GOT3 (cell line): ENCODE measurements around the gene SLC44A3.

ENCODE experiments used
- DNase-seq: peaks from one replicate; lab custom pipeline; 2025; ENCODE audit warnings: mixed read lengths; lab: John Stamatoyannopoulos, UW

The SLC44A3 gene

DNA sequence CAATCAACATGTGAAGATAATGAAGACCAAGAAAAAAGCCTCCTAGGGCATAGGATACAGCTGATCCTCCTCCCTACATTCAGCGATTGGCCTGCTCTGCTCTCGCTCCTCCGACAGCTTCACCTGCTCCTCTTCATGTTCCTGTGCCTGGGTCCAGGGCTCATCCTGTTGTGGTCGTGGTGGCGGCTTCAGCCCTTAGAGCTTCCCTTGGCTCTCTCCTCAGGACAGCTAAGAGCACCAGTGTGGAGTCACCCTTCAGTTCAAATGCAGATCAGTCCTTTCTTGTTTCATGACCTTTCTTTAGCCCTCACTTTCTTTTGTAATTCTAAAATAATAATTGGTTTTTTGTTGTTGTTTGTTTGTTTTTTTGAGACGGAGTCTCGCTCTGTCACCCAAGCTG is 88.0 kb downstream of the SLC44A3 start:
- DNase-seq, result no peak

DNA sequence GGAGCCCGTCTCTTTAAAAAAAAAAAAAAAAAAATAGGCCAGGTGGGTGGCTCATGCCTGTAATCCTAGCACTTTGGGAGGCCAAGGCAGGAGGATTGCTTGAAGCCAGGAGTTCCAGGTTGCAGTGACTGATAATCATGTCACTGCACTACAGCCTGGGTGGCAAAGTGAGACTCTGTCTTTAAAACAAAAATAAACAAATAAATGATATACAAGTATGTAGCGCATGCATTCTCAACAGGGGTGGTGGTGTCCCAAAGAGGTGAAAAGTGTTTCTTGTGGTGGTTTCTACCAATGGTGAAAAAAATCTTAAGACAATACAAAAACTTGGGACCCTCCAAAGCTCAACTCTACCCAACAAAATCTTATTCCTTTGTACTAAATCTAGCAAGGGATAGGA is 88.8 kb downstream of the SLC44A3 start:
- no peak for DNase-seq

DNA sequence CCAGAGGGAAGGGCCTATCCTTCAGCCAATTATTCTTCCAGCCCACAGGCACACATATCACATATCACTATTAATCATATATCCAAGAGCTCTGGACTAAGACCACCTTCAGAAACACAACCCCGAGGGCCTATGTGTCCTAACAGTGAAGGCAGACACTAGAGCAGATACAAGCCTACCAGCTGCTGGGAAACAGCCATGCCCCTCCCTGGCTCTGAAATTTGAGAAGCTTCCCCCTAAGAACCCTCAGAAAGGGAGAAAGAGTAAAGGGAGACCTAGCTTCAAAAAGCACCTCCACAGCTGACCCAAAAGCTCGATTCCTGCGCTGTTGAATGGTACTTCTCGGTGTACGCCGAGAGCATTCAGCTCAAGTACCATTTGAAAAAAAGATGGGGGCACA is 89.3 kb downstream of the SLC44A3 start:
- DNase-seq, result no peak

DNA sequence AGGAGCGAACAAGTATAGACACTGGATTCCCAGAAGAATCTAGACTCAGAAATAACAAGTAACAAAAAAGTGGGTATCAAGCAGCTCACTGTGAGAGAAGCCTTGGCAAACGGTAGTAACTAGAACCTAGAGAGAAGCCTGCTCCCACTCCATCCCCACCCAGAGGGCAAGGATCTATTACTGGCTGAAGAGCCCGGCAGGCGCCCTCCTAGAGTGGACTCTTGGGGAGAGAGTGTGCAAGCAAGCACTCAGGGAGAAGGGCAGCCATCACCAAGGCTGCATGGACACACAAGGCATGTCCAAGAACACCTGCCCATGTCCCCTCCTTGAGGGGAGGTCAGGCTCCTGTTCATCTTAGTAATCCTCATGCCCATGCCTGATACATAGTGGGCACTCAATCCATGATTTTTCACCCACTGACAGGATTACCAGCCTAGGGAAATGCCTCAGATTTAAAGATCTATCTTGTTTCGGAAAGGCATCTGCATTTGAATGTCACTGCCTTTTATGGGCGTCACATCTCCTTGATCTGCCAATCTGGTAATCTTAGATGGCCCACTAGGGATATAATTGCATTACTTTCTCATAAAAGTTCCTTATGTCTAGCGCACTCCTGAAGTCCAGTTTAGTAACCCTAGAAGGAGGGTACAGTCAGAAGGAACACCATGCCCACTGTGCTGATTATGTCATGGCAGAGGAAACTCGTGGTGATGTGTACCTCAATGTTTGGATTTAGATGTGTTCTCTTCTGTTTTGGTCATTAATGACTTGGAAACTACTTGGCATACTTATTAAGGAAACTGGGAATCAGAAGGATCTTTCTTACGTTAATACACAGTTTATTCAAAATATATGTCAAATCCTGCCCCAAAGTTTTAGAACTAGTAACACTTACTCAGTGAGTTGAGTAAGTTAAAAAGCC is 92.4 kb downstream of the SLC44A3 start:
- no peak for DNase-seq

DNA sequence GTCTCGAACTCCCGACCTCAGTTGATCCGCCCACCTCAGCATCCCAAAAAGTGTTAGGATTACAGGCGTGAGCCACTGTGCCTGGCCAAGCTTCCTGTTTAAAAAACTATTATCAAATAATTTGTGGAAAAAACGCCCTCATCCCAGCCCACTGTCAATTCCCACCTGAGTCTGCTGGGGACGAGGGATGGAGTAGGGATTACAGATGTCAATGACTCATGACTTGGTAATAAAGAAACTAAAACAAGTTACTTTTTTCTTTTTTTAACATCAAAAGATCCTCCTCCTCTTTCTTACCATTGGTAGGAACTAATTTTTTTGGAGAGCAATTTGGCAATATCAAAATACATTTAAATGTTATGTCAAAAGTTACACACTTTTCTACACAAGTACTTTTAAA is 97.1 kb downstream of the SLC44A3 start:
- no peak for DNase-seq

DNA sequence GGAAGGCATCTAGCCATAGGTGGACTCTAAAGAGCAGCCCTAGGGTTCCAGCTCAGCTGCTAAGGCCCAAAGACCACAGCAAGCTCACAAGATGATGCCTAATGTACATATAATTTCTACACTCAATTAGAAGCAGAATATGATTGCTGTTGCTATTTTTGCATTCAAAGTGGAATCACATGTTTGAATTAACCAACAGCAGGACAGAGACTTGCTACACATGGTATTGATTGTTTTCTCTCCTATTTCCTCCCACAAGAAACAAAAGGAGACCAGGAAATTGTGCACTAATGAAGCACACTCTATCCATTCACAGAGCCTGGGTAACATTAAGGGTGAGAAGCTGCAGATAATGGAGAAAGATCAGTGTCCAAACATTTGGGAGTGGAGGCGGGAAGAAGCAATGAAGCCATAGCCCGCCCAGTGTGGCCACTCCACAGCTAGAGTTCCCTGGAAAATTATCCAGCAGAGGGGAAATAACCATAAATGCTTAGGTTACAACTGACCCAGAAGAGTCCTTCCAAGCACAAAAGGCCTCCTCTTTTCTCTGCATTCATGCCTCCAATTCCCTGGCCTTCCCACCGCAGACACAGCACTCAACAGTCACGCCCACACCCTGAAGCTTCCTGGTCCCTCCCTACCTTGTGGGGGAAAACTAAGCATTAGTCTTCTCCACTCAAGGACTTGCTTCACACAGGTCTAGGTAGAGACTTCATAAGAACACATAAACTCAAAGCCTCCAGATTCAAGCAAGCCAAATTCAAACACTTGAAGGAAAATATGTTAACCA is 99.3 kb downstream of the SLC44A3 start:
- DNase-seq, result no peak

DNA sequence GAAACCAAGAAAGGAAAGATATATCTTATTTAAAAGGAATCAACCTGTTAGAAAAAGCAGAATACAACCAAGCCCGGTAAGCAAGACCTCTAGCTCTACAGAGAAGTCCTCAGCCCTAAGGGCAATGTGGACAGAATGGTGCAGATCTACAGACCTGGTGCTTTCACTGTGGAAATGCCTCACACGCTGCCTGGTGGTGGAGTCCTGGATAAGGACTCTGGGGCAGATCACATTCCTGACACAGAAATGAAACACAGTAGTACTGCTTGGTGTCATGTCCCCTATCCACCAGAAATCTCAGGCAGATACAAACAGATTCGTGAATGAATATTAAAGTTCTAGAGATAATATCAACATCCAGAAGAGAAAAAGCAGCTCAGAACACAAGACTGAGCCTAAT is 99.9 kb downstream of the SLC44A3 start:
- no peak for DNase-seq

DNA sequence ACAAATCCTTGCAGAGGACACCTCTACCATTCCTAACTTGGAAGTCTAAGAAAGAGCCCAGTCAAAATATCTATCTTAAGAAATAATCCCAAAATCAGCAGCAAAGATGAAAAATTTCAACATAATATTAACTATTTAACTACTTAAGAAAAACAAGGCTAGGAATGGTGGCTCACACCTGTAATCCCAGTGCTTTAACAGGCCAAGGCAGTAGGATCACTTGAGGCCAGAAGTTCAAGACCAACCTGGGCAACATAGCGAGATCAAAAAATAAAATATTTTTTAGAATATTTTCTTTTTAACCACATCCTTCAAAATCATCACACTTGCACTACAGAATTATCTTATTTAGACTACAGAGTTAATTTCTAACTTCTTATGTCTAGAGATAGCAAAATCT is 101.8 kb downstream of the SLC44A3 start:
- no peak for DNase-seq

DNA sequence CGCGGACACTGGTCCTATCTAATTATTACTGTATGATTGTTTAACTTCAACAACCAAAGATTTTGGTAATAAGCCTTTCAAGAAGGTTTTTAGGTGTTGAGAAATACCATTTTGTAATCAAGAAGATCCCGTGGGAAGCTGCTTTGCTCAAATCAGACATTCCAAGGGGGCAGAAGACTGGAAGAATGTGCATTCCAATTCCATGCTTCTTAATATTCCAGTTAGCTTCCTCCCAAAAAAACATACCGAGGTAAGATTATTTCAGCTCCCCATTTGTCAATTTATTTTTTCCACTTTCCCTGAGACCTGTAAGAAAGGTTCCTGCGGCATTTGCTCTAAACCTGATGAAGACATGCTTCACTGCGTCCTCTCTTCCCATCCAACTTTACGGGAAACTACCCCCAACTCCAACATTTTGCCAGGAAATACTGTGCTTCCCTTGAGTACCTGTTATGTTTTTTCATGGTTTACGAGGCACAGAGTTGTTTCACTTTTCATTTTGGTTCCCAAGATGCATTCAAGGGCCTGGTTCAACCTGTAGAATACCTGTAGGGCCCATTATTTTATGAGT is 102.7 kb downstream of the SLC44A3 start:
- no peak for DNase-seq

DNA sequence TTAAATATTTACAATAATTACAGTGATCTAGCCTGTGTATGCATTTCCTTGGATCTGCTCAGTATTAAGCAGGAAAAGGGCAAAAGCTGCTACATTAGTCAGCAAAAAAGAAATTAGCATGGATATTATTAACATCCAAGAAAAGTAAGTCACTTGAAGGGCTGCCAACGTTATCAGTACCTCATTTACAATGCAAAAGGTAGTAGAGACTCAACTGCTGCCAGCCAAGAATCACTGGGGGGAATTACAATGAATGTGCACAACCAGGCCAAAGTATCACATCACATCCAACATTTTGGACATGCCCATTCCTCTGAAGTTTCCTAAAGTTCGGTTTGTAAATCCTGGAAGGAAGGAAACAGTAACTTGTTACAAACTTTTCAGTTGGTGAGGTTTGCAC is 104.8 kb downstream of the SLC44A3 start:
- DNase-seq, result no peak

DNA sequence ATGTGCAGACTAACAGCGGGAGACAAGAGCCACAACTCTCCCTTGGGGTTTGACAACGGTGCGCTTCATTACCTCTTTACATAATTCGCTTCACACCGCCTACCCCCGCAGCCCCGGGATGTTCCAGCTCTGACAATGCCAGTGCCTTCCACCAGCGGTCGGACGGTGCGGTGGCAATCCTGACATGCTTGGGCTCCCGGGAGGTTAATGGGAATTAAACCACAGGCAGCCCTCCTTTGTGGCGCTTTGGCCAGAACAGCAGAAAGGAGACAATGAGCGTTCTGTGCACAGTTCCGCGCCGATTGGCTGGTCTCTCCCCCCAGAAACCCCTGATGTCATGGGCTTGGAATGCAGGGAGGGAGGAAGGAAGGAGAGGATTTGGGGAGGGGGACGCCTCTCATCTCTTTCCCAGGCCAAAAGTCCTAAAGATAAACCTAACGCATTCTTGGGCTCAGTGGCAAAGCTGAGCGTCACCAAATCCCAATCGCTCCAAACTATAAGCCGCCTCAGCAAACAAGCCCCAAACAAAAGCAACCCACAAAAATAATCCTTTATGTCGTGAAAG is 105.5 kb downstream of the SLC44A3 start:
- no peak for DNase-seq

DNA sequence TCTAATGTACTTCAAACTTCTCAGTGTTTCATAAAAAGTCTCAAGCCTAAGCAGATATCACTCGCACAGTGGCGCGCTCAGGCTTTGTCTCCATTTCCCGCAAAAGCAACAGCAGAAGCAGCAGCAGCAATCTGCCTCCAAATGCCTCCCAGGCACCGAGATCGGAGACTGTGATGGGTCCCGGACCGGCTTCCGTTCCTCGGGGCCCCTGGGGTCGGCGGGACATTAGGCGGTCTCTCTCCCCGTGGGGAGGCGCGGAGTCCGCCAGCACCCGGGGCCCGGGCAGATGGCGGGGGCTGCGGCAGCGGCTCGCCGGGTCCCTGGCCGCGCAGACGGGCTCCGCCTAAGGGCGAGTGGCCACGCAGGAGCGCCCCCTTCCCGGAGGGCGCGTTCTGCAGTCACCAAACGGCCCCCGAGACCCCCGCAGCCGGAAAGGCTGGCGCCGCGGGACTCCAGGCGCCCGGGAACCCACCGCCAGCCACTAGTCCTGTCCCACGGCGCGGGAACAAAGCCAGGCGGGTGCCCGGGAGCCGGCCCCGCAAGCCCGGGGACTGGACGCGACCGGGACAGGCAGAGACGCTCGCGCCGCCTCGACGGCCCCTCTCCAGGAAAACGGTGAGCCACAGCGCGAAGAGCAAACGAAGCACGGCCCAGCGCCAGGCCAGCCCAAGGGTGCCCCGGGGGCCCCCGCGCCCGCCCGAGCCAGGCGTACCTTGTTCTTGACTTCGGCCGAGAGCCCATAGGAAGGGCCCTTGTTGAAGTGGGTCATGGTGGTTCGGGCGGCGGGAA is 106.2 kb downstream of the SLC44A3 start:
- DNase-seq, result peak; percentile 4

DNA sequence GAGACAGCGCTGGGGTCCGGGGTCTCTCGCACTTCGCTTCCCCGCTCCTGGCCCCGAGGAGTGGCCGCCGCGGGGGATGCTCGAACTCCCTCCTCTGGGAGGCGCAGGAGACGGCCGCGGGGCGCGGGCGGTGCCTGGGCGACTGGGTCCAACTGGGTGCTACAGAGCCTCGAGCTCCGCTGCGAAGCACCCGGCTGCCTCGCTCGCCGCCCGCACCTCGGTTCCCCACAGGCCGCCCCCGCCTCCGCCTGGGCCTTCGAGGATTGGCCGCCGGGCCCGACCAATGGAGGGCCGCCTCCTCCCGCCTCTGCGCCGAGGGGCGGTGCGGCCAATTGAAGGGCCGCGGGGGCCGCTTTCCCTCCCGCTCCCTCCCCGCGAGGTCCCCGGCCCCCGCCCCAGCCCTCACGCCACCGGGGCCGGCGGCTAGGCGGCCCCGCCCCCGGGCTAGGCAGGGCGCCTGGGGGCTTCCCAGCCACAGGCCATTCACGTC is 106.8 kb downstream of the SLC44A3 start, which contains the start of gene CNN3:
Gene CNN3 (minus strand): TSS at position 196 of the 490 bp plus-strand sequence. CDS start 216 bp downstream, outside the sequence.
- DNase-seq, result peak; percentile 26

DNA sequence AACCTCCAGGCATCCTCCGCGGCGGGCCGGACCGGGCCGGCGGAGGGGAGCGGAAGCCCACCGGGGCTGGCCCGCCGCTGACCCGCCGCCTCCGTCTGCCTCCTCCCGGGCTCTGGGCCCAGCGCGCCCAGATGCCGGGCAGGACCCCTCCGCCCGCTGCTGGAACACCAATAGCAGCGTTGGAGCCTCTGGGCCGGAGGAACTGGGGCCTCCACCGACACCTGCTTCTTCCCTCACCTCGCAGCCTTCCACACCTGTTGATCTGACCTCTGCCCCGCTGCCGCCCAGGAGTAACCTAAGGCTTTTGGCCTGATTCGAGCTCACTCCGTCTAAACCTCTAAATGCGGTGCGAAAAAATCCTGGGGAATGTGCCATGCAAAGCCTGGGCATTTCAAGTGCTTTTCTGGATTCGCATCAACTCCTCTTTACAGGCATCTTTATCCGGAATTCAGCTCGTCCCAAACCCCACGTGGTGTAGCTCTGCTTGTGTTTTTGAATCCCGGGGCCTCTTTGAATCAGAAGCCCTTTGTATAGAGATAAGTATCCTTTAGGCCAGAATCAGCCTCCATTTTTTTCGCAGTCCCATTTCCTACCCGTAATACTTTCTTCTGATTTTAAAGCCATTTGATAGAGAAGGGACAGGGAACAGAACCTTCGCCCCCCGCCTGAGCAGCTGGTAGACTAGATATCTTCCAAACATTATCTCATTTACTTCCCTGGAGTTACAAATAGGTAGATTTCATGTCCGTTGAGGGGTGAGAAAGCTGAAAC is 107.4 kb downstream of the SLC44A3 start:
- no peak for DNase-seq

DNA sequence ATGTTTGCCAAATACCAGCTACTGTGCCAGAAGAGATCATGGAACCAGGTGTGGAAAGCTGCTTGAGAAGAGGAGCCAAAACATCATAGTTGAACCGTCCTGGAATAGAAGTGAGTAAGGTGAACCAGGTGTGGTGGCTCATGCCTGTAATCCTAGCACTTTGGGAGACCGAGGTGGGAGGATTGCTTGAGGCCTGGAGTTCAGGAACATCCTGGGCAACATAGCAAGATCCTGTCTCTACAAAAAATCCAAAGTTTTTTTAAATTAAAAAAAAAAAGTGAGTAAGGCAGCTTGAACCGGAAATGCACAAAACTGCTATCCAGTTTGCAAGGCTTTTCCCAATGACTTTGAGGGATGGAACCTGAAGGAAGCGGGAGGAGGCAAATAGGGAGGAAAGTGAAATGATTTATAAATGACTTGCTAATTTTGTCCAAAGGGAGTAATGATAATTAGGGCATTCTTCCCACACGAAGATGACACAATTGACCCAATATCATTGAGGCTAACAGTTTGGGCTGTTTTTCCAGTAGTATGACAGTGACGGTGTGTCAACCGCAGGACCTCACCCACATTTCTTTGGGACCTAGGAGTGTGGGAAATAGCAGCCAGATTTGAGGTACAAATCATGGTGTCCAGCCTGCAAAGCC is 108.3 kb downstream of the SLC44A3 start:
- no peak for DNase-seq

DNA sequence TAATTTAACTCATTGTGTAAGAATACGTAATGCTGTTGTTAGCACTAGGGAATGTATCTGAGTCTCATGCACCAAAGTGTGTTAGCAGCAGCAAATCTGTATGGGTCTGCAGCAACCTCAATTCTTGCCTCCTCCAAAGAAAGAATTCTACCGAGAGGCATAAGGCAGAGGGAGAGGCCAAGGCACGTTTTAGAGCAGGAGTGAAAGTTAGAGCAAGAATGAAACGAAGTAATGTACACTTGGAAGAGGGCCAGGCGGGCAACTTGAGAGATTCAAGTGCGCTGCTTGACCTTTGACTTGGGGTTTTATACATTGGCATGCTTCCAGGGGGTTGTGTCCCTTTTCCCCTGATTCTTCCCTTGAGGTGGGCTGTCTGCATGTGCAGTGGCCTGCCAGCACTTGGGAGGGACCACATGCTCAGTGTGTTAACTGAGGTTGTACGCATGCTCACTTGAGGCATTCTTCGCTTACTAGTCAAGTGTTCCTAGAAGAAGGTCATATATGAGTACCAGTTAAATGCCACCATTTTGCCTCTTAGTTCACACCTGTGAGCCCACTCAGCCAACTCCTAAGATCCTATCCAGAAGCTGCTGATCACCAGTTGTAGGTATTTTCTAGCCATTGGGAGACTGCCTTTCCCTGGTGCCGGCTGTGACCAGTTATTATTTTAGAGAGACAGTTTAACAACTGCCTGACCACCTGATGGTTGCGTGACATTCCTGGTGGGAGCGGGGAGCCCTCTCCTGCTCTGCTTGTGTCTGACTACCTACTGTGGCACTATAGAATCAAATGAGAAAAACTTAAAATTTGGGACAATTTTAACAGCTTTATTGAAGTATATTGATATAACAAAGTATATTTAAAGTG is 109.4 kb downstream of the SLC44A3 start:
- no peak for DNase-seq

DNA sequence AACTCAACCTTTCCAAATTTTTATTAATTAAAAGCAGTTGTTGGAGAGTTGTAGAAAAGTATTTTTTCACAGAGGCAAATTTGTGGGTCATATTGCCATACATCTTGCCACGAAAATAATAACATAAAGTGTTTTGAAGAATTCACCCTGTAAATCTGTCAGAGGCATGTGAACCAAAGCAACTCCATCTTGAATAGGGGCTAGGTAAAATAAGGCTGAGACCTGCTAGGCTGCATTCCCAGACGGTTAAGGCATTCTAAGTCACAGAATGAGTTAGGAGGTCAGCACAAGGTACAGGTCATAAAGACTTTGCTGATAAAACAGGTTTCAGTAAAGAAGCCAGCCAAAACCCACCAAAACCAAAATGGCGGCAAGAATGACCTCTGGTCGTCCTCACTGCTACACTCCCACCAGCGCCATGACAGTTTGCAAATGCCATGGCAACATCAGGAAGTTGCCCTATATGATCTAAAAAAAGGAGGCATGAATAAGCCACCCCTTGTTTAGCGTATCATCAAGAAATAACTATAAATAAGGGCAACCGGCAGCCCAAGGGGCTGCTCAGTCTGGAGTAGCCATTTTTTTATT is 111.2 kb downstream of the SLC44A3 start:
- DNase-seq, result no peak

DNA sequence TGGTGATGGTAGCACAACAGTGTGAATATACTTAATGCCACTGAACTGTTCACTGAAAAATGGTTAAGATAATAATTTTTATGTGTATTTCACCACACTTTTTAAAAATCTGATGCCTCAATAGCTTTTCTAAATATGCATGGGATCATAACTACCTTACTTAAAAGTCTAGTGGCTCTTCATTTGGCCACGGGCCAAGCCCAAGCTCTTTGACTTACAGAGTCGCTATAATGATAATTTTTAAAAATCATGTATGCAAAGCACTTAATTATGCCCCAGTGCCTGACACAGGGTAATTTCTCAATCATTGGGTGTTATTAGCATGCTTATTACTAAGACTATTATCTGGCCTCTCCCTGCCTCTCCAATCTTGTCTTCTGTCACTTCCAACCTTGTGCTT is 114.4 kb downstream of the SLC44A3 start:
- DNase-seq, result no peak

DNA sequence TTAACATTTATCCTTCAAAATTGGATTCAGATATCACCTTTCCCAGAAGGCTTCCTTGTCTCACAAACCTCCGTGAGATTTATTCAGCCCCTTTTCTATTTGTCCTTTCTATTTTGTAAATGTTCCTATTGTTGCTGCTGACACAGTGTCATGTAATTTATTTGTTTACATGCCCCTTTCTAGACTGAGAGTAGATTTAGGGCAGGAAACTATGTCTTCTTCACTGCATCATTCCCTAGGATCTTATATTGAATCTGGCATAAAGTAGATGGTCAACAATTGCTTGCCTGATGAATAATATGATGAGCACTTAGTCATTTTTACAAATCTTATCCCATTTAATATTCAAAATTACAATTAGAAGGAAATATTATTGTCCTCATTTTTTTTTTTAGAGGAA is 114.9 kb downstream of the SLC44A3 start:
- no peak for DNase-seq
